LNCaP clone FGC (cell line): ENCODE measurements around the gene MXRA8.

Source experiments
- DNase-seq: peaks from one replicate; pipeline ENCODE4 v3.0.0-alpha.2; 2011; ENCODE audit warnings: low read depth
- H3K4me3 ChIP-seq: 2 replicates; pipeline ENCODE4 v1.5.1; 2011; ENCODE audit warnings: mild to moderate bottlenecking, low read depth, low read length, control low read depth
- CTCF ChIP-seq: IDR thresholded peaks from 2 replicates; pipeline ENCODE4 v1.5.1; 2012; ENCODE audit warnings: mild to moderate bottlenecking; ENCODE audit not compliant: control insufficient read depth, insufficient read depth; ENCODE audit errors: extremely low read depth

MXRA8 gene

GRCh38 chr1:1364266-1364665 lies 5.9 kb upstream of the MXRA8 start:
- TF ChIP-seq CTCF: no peak
- no peak for DNase-seq

GRCh38 chr1:1361982-1362423 lies 3.6 kb upstream of the MXRA8 start:
- no peak for DNase-seq
- TF ChIP-seq CTCF: no peak
- no peak overlapping the region for H3K4me3 ChIP-seq

More at GRCh38 chr1:1364266-1364665, 5.9 kb upstream of the MXRA8 start:
- no peak overlapping the region for H3K4me3 ChIP-seq

GRCh38 chr1:1361233-1361981 lies 3.1 kb upstream of the MXRA8 start:
- no peak overlapping the region for H3K4me3 ChIP-seq
- no peak for DNase-seq
- no peak for TF ChIP-seq CTCF

GRCh38 chr1:1360506-1361169 lies 2.3 kb upstream of the MXRA8 start:
- no peak for DNase-seq
- TF ChIP-seq CTCF: no peak
- no peak overlapping the region for H3K4me3 ChIP-seq

GRCh38 chr1:1359664-1360468 lies 1.5 kb upstream of the MXRA8 start:
- DNase-seq: no peak
- H3K4me3 ChIP-seq: no peak overlapping the region
- TF ChIP-seq CTCF: no peak

GRCh38 chr1:1359308-1359663 lies 931 bp upstream of the MXRA8 start:
- no peak for TF ChIP-seq CTCF
- DNase-seq: no peak
- H3K4me3 ChIP-seq: no peak overlapping the region
